GM12878 (cell line): ENCODE data around the gene CEP170B. TPM values are rescaled to one million over a fixed set of nuclear protein-coding genes. Genes with fewer than 3 reads are reported as not detected.

Experiments
- ATAC-seq: fragments of 200-7000 bp; cut with Tn5 transposase; 3 replicates; pipeline ENCODE4 v1.9.1; 2020; ENCODE audit warnings: mild to moderate bottlenecking, moderate library complexity
- BruUV-seq: library from RNA; stranded (reverse); fragments of 400-500 nt; replicated peaks from 2 replicates; lab custom pipeline; 2021; lab: Mats Ljungman, UMichigan
- CTCF ChIA-PET: fragments of 300-600 bp; sonication (Branson Sonifier 250); formaldehyde crosslinking; extraction: SDS; loops from one replicate; lab custom pipeline; 2021; ENCODE audit warnings: inconsistent platforms; lab: Yijun Ruan, JAX
- POLR2A ChIA-PET: fragments of 350-600 bp; formaldehyde crosslinking; extraction: SDS; loops from one replicate; lab custom pipeline; 2021; ENCODE audit warnings: inconsistent platforms; lab: Charles Lee
- RAD21 ChIA-PET: fragments of 300-600 bp; sonication (Branson Sonifier 250); formaldehyde crosslinking; loops from one replicate; lab custom pipeline; 2023; ENCODE audit warnings: antibody characterized with exemption; ENCODE audit not compliant: unreplicated experiment; lab: Charles Lee
- SMC1A ChIA-PET: fragments of 300-600 bp; sonication (Branson Sonifier 250); formaldehyde crosslinking; loops from one replicate; lab custom pipeline; 2023; ENCODE audit not compliant: unreplicated experiment, uncharacterized antibody; lab: Charles Lee
- DNase-seq: peaks from one replicate; pipeline ENCODE4 v3.0.0-alpha.2; 2011; ENCODE audit warnings: low read depth, low spot score
- FAIRE-seq: peaks from 3 replicates; lab custom pipeline; 2011; peaks lifted over from hg19 to GRCh38; lab: Jason Lieb, UNC
- H2AFZ ChIP-seq: 2 replicates; pipeline ENCODE4 v1.6.0; 2011; ENCODE audit warnings: low read depth, low read length, control low read depth; ENCODE audit not compliant: control insufficient read depth
- H3K27ac ChIP-seq: 2 replicates; pipeline ENCODE4 v1.5.1; 2011; ENCODE audit warnings: control low read depth; ENCODE audit not compliant: control insufficient read depth, insufficient read depth
- H3K27me3 ChIP-seq, 2 experiments: replicated peaks in 1 of 2; 2 replicates each; pipeline versions ENCODE4 v1.6.0 to v1.6.1; 2011; ENCODE audit warnings: low read length in 1 of 2; ENCODE audit not compliant: control insufficient read depth in 2 of 2, insufficient read depth in 2 of 2
- H3K36me3 ChIP-seq, 2 experiments: 2 replicates each; pipeline ENCODE4 v1.5.1; 2011; ENCODE audit warnings: low read length in 1 of 2; ENCODE audit not compliant: control insufficient read depth in 2 of 2, insufficient read depth in 2 of 2
- H3K4me1 ChIP-seq: 2 replicates; pipeline ENCODE4 v1.6.1; 2011; ENCODE audit warnings: mild to moderate bottlenecking, low read length, moderate library complexity, mixed read lengths; ENCODE audit not compliant: control insufficient read depth, insufficient read depth
- H3K4me2 ChIP-seq: 2 replicates; pipeline ENCODE4 v1.6.0; 2011; ENCODE audit warnings: control low read depth; ENCODE audit not compliant: control insufficient read depth, insufficient read depth
- H3K4me3 ChIP-seq: fragments of 200-600 bp; sonication (generic); 2 replicates; pipeline ENCODE4 v1.5.1; 2016
- H3K79me2 ChIP-seq: 2 replicates; pipeline ENCODE4 v1.6.0; 2011; ENCODE audit warnings: low read length; ENCODE audit not compliant: control insufficient read depth, insufficient read depth
- H3K9ac ChIP-seq: 2 replicates; pipeline ENCODE4 v1.8.0; 2011; ENCODE audit warnings: low read length, control low read depth, mixed read lengths; ENCODE audit not compliant: control insufficient read depth, insufficient read depth
- H3K9me3 ChIP-seq: replicated peaks from 3 replicates; pipeline ENCODE4 v1.5.1; 2011; ENCODE audit warnings: mild to moderate bottlenecking, low read length; ENCODE audit not compliant: control insufficient read depth, insufficient read depth
- H4K20me1 ChIP-seq: 2 replicates; pipeline ENCODE4 v1.6.0; 2011; ENCODE audit not compliant: control insufficient read depth, insufficient read depth
- CREB1 ChIP-seq: IDR thresholded peaks from 2 replicates; pipeline ENCODE4 v1.6.1; 2012; ENCODE audit warnings: low read depth, mild to moderate bottlenecking, inconsistent platforms
- KDM1A ChIP-seq: fragments of 200-600 bp; sonication (generic); IDR thresholded peaks from 2 replicates; pipeline ENCODE4 v1.6.1; 2016; ENCODE audit warnings: borderline replicate concordance
- LARP7 ChIP-seq: fragments of 450-650 bp; IDR thresholded peaks from 2 replicates; pipeline ENCODE4 v1.6.1; 2017; ENCODE audit warnings: mild to moderate bottlenecking
- MXI1 ChIP-seq: fragments of 150-350 bp; IDR thresholded peaks from 2 replicates; pipeline ENCODE4 v1.6.1; 2011; ENCODE audit warnings: low read depth, mild to moderate bottlenecking, inconsistent platforms, low read length, improper control_type of control experiment
- MYC ChIP-seq: IDR thresholded peaks from 2 replicates; pipeline ENCODE4 v1.6.1; 2011; ENCODE audit warnings: mild to moderate bottlenecking, low read length, moderate library complexity, inconsistent platforms; ENCODE audit not compliant: insufficient read depth, insufficient replicate concordance, insufficient read length, severe bottlenecking
- POLR2AphosphoS5 ChIP-seq: IDR thresholded peaks from 2 replicates; pipeline ENCODE4 v1.6.1; 2011; ENCODE audit warnings: mild to moderate bottlenecking, low read length, inconsistent platforms
- RBBP5 ChIP-seq: fragments of 200-600 bp; sonication (generic); conservative IDR thresholded peaks from 2 replicates; pipeline ENCODE4 v1.6.1; 2016
- SRF ChIP-seq, 2 experiments: IDR thresholded peaks; 2 replicates each; pipeline ENCODE4 v1.6.1; 2011; ENCODE audit warnings: low read depth in 2 of 2, low read length in 2 of 2, mild to moderate bottlenecking in 1 of 2, moderate library complexity in 1 of 2
- ZNF384 ChIP-seq: IDR thresholded peaks from 2 replicates; pipeline ENCODE4 v1.6.1; 2012; ENCODE audit warnings: low read depth, mild to moderate bottlenecking, low read length, improper control_type of control experiment, borderline replicate concordance
- WGBS: methylation state at CpG from one replicate; pipeline ENCODE4 v1.1.6; 2016; ENCODE audit warnings: low lambda C conversion rate; ENCODE audit not compliant: insufficient replicate concordance, insufficient coverage; ENCODE audit errors: missing lambda C conversion rate; 5-methylcytosine and 5-hydroxymethylcytosine counted together
- in situ Hi-C: fragments of 300-500 bp; cut with MboI; formaldehyde crosslinking; loops from 9 replicates; pipeline ENCODE4 v1.14.3; 2018; ENCODE audit warnings: mixed read lengths
- intact Hi-C: fragments of 100-400 bp; cut with micrococcal nuclease; formaldehyde crosslinking; loops from one replicate; pipeline ENCODE4 v1.14.2; 2022; ENCODE audit not compliant: unreplicated experiment
- polyA plus RNA-seq, 11 experiments: library from polyadenylated mRNA; depleted of rRNA in 4 of 11; unstranded in 6 of 11; stranded (reverse) in 5 of 11; fragments of >200 nt; fragmentation: Nextera tagmentation in 4 of 11; fragmentation: Illumina TruSeq in 1 of 11; extraction: Ambion mirVana in 4 of 11; extraction: Trizol in 1 of 11; gene quantifications; 1 replicate in 1 of 11; 2 replicates in 10 of 11; pipeline versions ENCODE4 v1.2.1 to v1.2.3, GENCODE V29; 2011 to 2016; ENCODE audit warnings: inconsistent platforms in 2 of 11, missing spikeins in 2 of 11, low read depth in 1 of 11
- total RNA-seq, 4 experiments: library from RNA; depleted of rRNA in 3 of 4; stranded (reverse); fragments of >200 nt in 3 of 4; fragmentation: Illumina TruSeq in 1 of 4; extraction: Trizol in 1 of 4; gene quantifications; 2 replicates each; pipeline versions ENCODE4 v1.2.1 to v1.2.3, GENCODE V29; 2013 to 2021
- TF ChIP-seq, protein P1 (sequence below): fragments of 450-650 bp; IDR thresholded peaks from 2 replicates; pipeline ENCODE4 v1.6.1; 2017; ENCODE audit warnings: mild to moderate bottlenecking, low read depth, inconsistent platforms; ENCODE audit not compliant: poor library complexity, severe bottlenecking
- TF ChIP-seq, protein P2 (sequence below): fragments of 450-650 bp; IDR thresholded peaks from 2 replicates; pipeline ENCODE4 v1.6.1; 2016; ENCODE audit warnings: mild to moderate bottlenecking
- TF ChIP-seq, protein P3 (sequence below): IDR thresholded peaks from 2 replicates; pipeline ENCODE4 v1.6.1; 2011; ENCODE audit warnings: mild to moderate bottlenecking, low read depth, low read length, moderate library complexity; ENCODE audit not compliant: insufficient replicate concordance
- TF ChIP-seq, protein P4 (sequence below): fragments of 450-650 bp; formaldehyde crosslinking; IDR thresholded peaks from 2 replicates; pipeline ENCODE4 v1.4.0; 2020; ENCODE audit warnings: mild to moderate bottlenecking, moderate library complexity

The CEP170B gene
- total and polyA plus RNA-seq, 10 of the 15 experiments (the other 5 are each of a cell fraction or from before 2014, with no cell fraction given): 0.01 to 0.44 (median 0.05) TPM; not detected in 4

DNA sequence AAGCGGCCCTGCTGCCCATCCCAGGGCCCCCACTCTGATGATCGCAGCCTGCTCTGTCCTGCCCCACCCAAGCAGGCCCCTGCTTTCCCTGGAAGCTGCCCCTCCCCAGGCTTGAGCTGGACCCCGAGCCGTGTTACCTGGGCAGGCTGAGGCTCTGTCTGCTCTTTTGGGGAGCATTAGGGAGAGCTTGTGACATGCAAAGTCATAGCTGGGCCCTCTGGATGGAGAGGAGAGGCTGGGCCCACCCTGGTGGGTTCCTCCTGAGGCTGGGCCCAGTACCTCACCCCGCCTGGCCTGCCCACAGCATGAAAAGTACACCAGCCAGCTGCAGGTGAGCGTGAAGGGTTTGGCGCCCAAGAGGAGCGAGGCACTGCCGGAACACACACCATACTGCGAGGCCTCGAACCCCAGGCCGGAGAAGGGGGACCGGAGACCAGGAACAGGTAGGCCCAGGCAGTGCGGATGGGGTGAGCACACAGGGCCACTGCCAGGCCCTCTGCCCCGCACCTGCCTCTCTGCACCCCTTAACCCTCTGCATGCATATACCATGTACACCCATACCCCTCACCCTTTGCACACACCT, 15.0 kb downstream of the CEP170B start:
- BruUV-seq: no TSS peak
- H3K27me3 ChIP-seq: no peaks in the 10 kb centered on the region
- no peak overlapping the region for H3K27ac ChIP-seq
- TF ChIP-seq, protein P1, sequence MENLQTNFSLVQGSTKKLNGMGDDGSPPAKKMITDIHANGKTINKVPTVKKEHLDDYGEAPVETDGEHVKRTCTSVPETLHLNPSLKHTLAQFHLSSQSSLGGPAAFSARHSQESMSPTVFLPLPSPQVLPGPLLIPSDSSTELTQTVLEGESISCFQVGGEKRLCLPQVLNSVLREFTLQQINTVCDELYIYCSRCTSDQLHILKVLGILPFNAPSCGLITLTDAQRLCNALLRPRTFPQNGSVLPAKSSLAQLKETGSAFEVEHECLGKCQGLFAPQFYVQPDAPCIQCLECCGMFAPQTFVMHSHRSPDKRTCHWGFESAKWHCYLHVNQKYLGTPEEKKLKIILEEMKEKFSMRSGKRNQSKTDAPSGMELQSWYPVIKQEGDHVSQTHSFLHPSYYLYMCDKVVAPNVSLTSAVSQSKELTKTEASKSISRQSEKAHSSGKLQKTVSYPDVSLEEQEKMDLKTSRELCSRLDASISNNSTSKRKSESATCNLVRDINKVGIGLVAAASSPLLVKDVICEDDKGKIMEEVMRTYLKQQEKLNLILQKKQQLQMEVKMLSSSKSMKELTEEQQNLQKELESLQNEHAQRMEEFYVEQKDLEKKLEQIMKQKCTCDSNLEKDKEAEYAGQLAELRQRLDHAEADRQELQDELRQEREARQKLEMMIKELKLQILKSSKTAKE: no peak
- TF ChIP-seq KDM1A (no peak), ZNF384 (no peak), LARP7 (no peak), MYC (no peak), CREB1 (no peak), RBBP5 (no peak), POLR2AphosphoS5 (no peak), MXI1 (no peak), SRF (IDR thresholded peaks at IDR 0.05; ENCODE audit: low read depth in 2 of 2, low read length in 2 of 2) (no peak)
- TF ChIP-seq, protein P2, sequence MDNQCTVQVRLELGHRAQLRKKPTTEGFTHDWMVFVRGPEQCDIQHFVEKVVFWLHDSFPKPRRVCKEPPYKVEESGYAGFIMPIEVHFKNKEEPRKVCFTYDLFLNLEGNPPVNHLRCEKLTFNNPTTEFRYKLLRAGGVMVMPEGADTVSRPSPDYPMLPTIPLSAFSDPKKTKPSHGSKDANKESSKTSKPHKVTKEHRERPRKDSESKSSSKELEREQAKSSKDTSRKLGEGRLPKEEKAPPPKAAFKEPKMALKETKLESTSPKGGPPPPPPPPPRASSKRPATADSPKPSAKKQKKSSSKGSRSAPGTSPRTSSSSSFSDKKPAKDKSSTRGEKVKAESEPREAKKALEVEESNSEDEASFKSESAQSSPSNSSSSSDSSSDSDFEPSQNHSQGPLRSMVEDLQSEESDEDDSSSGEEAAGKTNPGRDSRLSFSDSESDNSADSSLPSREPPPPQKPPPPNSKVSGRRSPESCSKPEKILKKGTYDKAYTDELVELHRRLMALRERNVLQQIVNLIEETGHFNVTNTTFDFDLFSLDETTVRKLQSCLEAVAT: no peak
- TF ChIP-seq, protein P3, sequence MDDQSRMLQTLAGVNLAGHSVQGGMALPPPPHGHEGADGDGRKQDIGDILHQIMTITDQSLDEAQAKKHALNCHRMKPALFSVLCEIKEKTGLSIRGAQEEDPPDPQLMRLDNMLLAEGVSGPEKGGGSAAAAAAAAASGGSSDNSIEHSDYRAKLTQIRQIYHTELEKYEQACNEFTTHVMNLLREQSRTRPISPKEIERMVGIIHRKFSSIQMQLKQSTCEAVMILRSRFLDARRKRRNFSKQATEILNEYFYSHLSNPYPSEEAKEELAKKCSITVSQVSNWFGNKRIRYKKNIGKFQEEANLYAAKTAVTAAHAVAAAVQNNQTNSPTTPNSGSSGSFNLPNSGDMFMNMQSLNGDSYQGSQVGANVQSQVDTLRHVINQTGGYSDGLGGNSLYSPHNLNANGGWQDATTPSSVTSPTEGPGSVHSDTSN: no peak
- TF ChIP-seq, protein P4, sequence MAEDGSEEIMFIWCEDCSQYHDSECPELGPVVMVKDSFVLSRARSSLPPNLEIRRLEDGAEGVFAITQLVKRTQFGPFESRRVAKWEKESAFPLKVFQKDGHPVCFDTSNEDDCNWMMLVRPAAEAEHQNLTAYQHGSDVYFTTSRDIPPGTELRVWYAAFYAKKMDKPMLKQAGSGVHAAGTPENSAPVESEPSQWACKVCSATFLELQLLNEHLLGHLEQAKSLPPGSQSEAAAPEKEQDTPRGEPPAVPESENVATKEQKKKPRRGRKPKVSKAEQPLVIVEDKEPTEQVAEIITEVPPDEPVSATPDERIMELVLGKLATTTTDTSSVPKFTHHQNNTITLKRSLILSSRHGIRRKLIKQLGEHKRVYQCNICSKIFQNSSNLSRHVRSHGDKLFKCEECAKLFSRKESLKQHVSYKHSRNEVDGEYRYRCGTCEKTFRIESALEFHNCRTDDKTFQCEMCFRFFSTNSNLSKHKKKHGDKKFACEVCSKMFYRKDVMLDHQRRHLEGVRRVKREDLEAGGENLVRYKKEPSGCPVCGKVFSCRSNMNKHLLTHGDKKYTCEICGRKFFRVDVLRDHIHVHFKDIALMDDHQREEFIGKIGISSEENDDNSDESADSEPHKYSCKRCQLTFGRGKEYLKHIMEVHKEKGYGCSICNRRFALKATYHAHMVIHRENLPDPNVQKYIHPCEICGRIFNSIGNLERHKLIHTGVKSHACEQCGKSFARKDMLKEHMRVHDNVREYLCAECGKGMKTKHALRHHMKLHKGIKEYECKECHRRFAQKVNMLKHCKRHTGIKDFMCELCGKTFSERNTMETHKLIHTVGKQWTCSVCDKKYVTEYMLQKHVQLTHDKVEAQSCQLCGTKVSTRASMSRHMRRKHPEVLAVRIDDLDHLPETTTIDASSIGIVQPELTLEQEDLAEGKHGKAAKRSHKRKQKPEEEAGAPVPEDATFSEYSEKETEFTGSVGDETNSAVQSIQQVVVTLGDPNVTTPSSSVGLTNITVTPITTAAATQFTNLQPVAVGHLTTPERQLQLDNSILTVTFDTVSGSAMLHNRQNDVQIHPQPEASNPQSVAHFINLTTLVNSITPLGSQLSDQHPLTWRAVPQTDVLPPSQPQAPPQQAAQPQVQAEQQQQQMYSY (CRISPR knock-in tag): no peak
- ATAC-seq: no peak
- POLR2A ChIA-PET: no interaction called here
- CTCF ChIA-PET: no interaction called here
- intact Hi-C loops: no loop called here
- H4K20me1 ChIP-seq: no peaks in the 10 kb centered on the region; the same call in 1 of the 2 replicates
- no peaks in the 10 kb centered on the region for H3K36me3 ChIP-seq
- no peaks in the 10 kb centered on the region for H3K79me2 ChIP-seq
- no peak for FAIRE-seq
- 45% methylated on average over 15 of the region's 15 CpGs for WGBS
- no peak overlapping the region for H3K4me2 ChIP-seq
- RAD21 ChIA-PET: no interaction called here
- DNase-seq: no peak
- no peaks in the 10 kb centered on the region for H3K4me1 ChIP-seq
- H2AFZ ChIP-seq: no peak overlapping the region
- no peaks in the 10 kb centered on the region for H3K9me3 ChIP-seq
- H3K9ac ChIP-seq: no peak overlapping the region
- H3K4me3 ChIP-seq: no peak overlapping the region
- SMC1A ChIA-PET: no interaction called here
- in situ Hi-C loops: no loop called here
